HG02885 (cell line): ENCODE results near the gene CDC34.

Source experiments
- ATAC-seq: cut with Tn5 transposase; IDR thresholded peaks from one replicate; pipeline ENCODE4 v1.9.1; 2021; ENCODE audit warnings: mild to moderate bottlenecking; ENCODE audit not compliant: unreplicated experiment, poor library complexity

The CDC34 gene

DNA sequence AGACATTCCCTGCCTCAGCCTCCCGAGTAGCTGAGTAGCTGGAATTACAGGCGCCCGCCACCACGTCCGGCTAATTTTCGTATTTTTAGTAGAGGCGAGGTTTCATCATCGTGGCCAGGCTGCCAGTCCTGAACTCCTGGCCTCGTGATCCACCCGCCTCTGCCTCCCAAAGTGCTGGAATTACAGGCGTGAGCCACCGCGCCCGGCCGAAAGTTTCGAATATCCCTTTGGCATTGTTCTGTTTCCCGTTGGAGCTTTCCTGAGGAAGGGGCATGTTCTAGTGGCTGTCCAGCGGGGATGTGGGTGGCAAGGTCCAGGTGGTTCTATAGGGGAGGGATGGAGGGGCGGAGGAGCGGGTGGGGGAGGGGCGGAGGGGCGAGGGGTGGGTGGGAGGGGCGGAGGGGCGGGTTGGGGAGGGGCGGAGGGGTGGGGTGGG lies 38.7 kb downstream of the CDC34 start:
- no peak for ATAC-seq

DNA sequence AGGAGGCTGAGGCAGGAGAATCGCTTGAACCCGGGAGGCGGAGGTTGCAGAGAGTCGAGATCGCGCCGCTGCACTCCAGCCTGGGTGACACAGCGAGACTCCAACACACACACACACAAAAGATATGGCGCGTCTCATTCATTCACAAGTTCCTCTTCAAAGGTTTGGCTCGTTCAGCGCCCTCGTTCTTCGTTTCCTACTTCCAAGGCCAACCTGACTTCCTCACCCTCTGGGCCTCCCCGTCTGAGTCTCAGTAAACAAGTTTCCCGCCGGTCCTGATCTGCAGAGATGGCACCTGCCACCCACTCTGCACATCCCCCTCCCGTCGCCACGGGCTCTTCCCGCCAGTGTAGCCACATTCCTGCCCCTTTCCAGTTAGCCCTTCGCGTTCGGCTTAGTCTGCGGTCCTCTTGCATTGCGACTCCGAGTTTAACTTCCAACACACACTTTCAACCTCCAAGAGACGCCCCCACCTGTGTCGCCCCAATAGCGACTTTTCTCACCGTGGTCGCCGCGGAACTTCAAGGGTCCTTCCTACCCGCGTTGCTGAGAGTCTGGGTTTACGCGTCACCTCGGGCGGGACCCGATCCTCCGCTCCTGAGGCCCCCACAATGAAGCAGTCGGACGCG lies 39.5 kb downstream of the CDC34 start:
- ATAC-seq = no peak

GRCh38 chr19:571566-571974 lies 40.0 kb downstream of the CDC34 start:
- no peak for ATAC-seq

DNA sequence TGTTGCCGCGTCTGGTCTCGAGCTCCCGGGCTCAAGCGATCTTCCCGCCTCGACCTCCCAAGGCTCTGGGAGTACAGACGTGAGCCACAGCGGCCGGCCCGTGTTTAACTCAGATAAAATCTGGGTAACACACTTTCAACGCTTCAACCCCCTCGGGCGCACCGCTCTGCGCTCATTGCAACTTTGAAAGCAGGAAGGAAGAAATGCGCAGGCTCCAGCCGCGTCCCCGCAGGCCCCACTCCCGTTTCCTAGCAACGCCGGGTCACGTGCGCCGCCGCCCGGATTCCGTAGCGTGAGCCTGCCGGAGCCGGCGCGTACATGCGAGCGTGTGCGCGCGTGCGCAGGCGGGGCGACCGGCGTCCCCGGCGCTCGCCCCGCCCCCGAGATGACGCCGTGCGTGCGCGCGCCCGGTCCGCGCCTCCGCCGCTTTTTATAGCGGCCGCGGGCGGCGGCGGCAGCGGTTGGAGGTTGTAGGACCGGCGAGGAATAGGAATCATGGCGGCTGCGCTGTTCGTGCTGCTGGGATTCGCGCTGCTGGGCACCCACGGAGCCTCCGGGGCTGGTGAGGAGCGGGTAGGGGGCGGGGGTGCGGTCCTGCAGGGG lies 40.7 kb downstream of the CDC34 start, which contains the start of gene BSG:
Gene BSG, plus strand, starts transcription at position 457 of the 603 bp plus-strand sequence. Its CDS starts 39 bp downstream, at position 496.
- peak; percentile 85 for ATAC-seq

- no peak for ATAC-seq
These were observed 41.4 kb downstream of the CDC34 start for GRCh38 chr19:572743-573518.

GRCh38 chr19:573519-573825 lies 41.9 kb downstream of the CDC34 start:
- ATAC-seq = no peak

DNA sequence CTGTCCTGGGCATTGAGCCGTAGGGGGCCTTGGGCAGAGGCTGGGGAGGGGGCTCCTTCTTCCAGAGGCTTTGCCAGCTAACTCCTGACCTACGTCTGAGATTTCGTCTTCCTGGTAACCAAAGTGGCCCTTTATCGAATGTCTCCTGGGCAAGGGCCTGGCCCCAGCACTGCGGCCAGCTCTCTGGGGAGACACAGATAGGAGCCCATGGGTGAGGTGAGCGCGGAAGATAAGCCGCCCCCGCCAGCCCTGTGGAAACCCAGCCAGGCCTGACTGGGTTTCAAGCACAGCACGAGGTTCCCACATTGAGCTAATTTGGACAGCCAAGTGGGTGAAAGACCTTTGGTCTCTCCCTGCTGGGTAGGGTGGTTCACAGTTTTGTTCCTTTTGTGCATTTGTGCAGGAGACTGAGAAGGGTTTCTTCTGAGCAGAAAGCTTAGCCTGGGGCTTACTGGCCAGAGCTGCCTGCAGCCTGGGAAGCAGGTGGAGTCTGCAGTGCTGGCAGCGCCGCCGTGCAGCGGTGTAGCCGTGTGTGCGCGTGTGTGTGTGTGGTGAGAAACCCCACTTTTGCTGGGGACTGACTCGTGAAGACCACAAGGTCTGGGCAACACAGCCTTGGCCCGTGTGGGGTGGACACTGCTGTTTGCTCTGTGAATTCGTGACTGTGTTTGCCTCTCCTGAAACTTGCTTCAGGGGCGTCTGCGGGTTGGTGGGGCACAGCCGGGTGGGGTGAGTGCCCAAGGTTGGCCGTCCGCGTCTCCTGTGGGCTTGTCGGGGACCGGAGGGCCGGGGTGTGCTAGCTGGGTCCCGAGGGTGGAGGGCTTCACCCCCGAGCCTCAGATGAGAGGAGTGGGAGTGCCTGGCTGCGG lies 43.3 kb downstream of the CDC34 start:
- no peak for ATAC-seq

DNA sequence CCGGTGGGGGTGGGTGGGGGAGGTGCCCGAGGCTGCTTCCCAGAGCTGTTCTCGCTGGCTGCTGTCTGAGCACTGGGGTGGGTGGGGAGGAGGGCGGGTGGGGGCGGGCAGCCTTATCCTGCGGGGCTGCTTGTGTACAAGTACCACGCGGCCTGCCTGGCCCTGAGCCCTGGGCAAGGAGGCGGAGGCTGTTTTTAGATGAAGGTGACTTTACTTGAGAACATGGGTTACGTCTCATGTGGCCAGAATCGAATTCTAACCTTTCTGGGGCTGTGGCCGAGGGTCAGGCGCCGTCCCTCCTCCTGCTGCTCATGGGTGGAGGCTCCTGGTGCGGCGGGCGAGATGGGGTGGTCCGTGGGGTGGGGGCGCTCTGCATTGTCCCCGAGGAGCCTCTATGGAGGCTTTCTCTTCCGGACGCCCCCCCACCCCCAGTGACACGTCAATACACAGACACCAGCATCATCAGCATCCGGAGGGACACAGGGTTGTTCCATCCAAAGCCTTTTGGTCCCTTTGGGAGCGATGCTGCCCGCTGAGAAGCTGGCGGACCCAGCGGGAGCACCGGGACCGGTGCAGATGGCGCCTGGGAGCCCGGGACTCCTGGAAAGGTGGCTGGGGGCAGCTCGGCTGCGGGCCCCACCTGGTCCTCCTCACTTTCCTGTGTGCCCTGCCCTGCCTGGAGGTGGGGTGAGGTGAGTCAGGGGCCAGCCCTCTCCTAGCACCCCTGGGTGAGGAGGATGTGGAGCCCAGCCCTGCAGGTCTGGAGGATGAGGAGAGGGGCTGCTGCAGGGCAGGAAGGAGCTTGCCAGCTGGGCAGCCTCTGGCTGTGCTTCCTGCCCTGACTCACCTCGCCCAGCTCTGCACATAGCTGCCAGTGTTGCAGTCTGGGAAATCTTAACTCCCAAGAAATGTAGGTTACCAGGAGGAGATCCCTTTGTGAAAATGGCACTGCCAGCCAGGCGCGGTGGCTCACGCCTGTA lies 44.3 kb downstream of the CDC34 start:
- no peak for ATAC-seq

GRCh38 chr19:576768-577438 lies 45.3 kb downstream of the CDC34 start:
- ATAC-seq = no peak

GRCh38 chr19:577439-578392 lies 46.2 kb downstream of the CDC34 start:
- no peak for ATAC-seq

DNA sequence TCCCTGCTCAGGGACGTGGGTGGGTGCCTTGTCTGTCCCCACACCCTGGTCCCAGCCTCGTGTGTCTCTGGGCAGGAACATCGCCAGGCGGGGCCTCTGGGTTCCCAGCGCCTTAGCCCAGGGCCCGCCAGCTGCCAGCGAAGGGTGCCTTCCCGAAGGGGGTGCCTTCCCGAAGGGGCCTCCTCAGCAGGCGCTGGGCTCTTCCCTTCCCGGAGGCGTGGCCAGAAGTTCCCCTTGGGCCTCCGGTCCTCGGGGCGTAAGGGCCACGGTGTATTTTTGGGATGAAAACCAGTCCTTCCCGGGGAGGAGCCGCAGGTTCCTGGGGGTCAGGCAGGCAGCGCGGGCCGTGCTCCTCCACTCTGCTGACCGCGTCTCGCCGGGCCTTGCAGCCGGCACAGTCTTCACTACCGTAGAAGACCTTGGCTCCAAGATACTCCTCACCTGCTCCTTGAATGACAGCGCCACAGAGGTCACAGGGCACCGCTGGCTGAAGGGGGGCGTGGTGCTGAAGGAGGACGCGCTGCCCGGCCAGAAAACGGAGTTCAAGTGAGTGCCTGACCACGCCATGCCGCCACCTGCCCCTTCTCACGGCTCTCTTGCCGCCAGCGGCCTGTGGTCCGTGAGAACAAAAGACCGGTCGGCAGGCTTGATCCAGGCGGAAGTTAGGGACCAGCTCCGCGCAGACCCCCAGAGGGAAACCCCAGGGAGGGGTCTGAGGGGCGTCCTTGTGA lies 47.7 kb downstream of the CDC34 start:
- no peak for ATAC-seq

- no peak for ATAC-seq
These were observed 48.2 kb downstream of the CDC34 start for GRCh38 chr19:579842-580155.

GRCh38 chr19:580274-580835 lies 48.8 kb downstream of the CDC34 start:
- ATAC-seq = no peak

- ATAC-seq = no peak
These were observed 50.0 kb downstream of the CDC34 start for GRCh38 chr19:581399-582111.

DNA sequence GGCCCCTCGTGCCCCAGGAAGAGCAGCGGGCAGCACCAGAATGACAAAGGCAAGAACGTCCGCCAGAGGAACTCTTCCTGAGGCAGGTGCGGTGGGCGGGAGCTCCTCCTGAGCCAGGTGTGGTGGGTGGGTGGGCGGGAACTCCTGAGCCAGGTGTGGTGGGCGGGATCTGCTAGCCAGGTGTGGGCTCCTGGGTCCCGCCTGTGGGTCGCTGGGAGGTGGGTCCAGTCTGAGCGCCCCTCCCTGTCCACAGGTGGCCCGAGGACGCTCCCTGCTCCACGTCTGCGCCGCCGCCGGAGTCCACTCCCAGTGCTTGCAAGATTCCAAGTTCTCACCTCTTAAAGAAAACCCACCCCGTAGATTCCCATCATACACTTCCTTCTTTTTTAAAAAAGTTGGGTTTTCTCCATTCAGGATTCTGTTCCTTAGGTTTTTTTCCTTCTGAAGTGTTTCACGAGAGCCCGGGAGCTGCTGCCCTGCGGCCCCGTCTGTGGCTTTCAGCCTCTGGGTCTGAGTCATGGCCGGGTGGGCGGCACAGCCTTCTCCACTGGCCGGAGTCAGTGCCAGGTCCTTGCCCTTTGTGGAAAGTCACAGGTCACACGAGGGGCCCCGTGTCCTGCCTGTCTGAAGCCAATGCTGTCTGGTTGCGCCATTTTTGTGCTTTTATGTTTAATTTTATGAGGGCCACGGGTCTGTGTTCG lies 51.1 kb downstream of the CDC34 start:
- ATAC-seq = no peak
